GM12878 (cell line): Measurements from ENCODE around the gene ZNF530. TPM values are rescaled to one million over a fixed set of nuclear protein-coding genes. Genes with fewer than 3 reads are reported as not detected.

ENCODE experiments used
- ATAC-seq: fragments of 200-7000 bp; cut with Tn5 transposase; 3 replicates; pipeline ENCODE4 v1.9.1; 2020; ENCODE audit warnings: mild to moderate bottlenecking, moderate library complexity
- BruUV-seq: library from RNA; stranded (reverse); fragments of 400-500 nt; replicated peaks from 2 replicates; lab custom pipeline; 2021; lab: Mats Ljungman, UMichigan
- CTCF ChIA-PET: fragments of 300-600 bp; sonication (Branson Sonifier 250); formaldehyde crosslinking; extraction: SDS; loops from one replicate; lab custom pipeline; 2021; ENCODE audit warnings: inconsistent platforms; lab: Yijun Ruan, JAX
- POLR2A ChIA-PET: fragments of 350-600 bp; formaldehyde crosslinking; extraction: SDS; loops from one replicate; lab custom pipeline; 2021; ENCODE audit warnings: inconsistent platforms; lab: Charles Lee
- RAD21 ChIA-PET: fragments of 300-600 bp; sonication (Branson Sonifier 250); formaldehyde crosslinking; loops from one replicate; lab custom pipeline; 2023; ENCODE audit warnings: antibody characterized with exemption; ENCODE audit not compliant: unreplicated experiment; lab: Charles Lee
- SMC1A ChIA-PET: fragments of 300-600 bp; sonication (Branson Sonifier 250); formaldehyde crosslinking; loops from one replicate; lab custom pipeline; 2023; ENCODE audit not compliant: unreplicated experiment, uncharacterized antibody; lab: Charles Lee
- DNase-seq: peaks from one replicate; pipeline ENCODE4 v3.0.0-alpha.2; 2011; ENCODE audit warnings: low read depth, low spot score
- FAIRE-seq: peaks from 3 replicates; lab custom pipeline; 2011; peaks lifted over from hg19 to GRCh38; lab: Jason Lieb, UNC
- H2AFZ ChIP-seq: 2 replicates; pipeline ENCODE4 v1.6.0; 2011; ENCODE audit warnings: low read depth, low read length, control low read depth; ENCODE audit not compliant: control insufficient read depth
- H3K27ac ChIP-seq: 2 replicates; pipeline ENCODE4 v1.5.1; 2011; ENCODE audit warnings: control low read depth; ENCODE audit not compliant: control insufficient read depth, insufficient read depth
- H3K27me3 ChIP-seq, 2 experiments: replicated peaks in 1 of 2; 2 replicates each; pipeline versions ENCODE4 v1.6.0 to v1.6.1; 2011; ENCODE audit warnings: low read length in 1 of 2; ENCODE audit not compliant: control insufficient read depth in 2 of 2, insufficient read depth in 2 of 2
- H3K36me3 ChIP-seq, 2 experiments: 2 replicates each; pipeline ENCODE4 v1.5.1; 2011; ENCODE audit warnings: low read length in 1 of 2; ENCODE audit not compliant: control insufficient read depth in 2 of 2, insufficient read depth in 2 of 2
- H3K4me1 ChIP-seq: 2 replicates; pipeline ENCODE4 v1.6.1; 2011; ENCODE audit warnings: mild to moderate bottlenecking, low read length, moderate library complexity, mixed read lengths; ENCODE audit not compliant: control insufficient read depth, insufficient read depth
- H3K4me2 ChIP-seq: 2 replicates; pipeline ENCODE4 v1.6.0; 2011; ENCODE audit warnings: control low read depth; ENCODE audit not compliant: control insufficient read depth, insufficient read depth
- H3K4me3 ChIP-seq: fragments of 200-600 bp; sonication (generic); 2 replicates; pipeline ENCODE4 v1.5.1; 2016
- H3K79me2 ChIP-seq: 2 replicates; pipeline ENCODE4 v1.6.0; 2011; ENCODE audit warnings: low read length; ENCODE audit not compliant: control insufficient read depth, insufficient read depth
- H3K9ac ChIP-seq: 2 replicates; pipeline ENCODE4 v1.8.0; 2011; ENCODE audit warnings: low read length, control low read depth, mixed read lengths; ENCODE audit not compliant: control insufficient read depth, insufficient read depth
- H3K9me3 ChIP-seq: replicated peaks from 3 replicates; pipeline ENCODE4 v1.5.1; 2011; ENCODE audit warnings: mild to moderate bottlenecking, low read length; ENCODE audit not compliant: control insufficient read depth, insufficient read depth
- H4K20me1 ChIP-seq: 2 replicates; pipeline ENCODE4 v1.6.0; 2011; ENCODE audit not compliant: control insufficient read depth, insufficient read depth
- EZH2 ChIP-seq: IDR thresholded peaks from 2 replicates; pipeline ENCODE4 v1.6.1; 2012; ENCODE audit warnings: low read depth, mild to moderate bottlenecking, control low read depth, inconsistent platforms, low read length, borderline replicate concordance; ENCODE audit not compliant: control insufficient read depth
- KAT2A ChIP-seq: conservative IDR thresholded peaks from 2 replicates; pipeline ENCODE4 v1.6.1; 2011; ENCODE audit warnings: low read depth, low read length; ENCODE audit not compliant: control insufficient read depth
- MEF2A ChIP-seq: IDR thresholded peaks from 2 replicates; pipeline ENCODE4 v1.6.1; 2011; ENCODE audit warnings: low read depth, mild to moderate bottlenecking, low read length, moderate library complexity; ENCODE audit not compliant: insufficient read depth
- NR2C1 ChIP-seq: fragments of 450-650 bp; IDR thresholded peaks from 2 replicates; pipeline ENCODE4 v1.6.1; 2017; ENCODE audit warnings: antibody characterized with exemption, mild to moderate bottlenecking, moderate library complexity
- SIN3A ChIP-seq: IDR thresholded peaks from 2 replicates; pipeline ENCODE4 v1.6.1; 2012; ENCODE audit warnings: low read depth, low read length, improper control_type of control experiment
- SMARCA5 ChIP-seq: fragments of 450-650 bp; IDR thresholded peaks from 2 replicates; pipeline ENCODE4 v1.6.1; 2017; ENCODE audit warnings: mild to moderate bottlenecking
- SRF ChIP-seq, 2 experiments: IDR thresholded peaks; 2 replicates each; pipeline ENCODE4 v1.6.1; 2011; ENCODE audit warnings: low read depth in 2 of 2, low read length in 2 of 2, mild to moderate bottlenecking in 1 of 2, moderate library complexity in 1 of 2
- USF2 ChIP-seq: IDR thresholded peaks from 2 replicates; pipeline ENCODE4 v1.6.1; 2011; ENCODE audit warnings: low read depth, low read length, improper control_type of control experiment, borderline replicate concordance
- YBX1 ChIP-seq: fragments of 450-650 bp; IDR thresholded peaks from 2 replicates; pipeline ENCODE4 v1.6.1; 2016; ENCODE audit warnings: antibody characterized with exemption
- ZSCAN29 ChIP-seq: fragments of 450-650 bp; IDR thresholded peaks from 2 replicates; pipeline ENCODE4 v1.6.1; 2017; ENCODE audit warnings: mild to moderate bottlenecking, moderate library complexity
- WGBS: methylation state at CpG from one replicate; pipeline ENCODE4 v1.1.6; 2016; ENCODE audit warnings: low lambda C conversion rate; ENCODE audit not compliant: insufficient replicate concordance, insufficient coverage; ENCODE audit errors: missing lambda C conversion rate; 5-methylcytosine and 5-hydroxymethylcytosine counted together
- in situ Hi-C: fragments of 300-500 bp; cut with MboI; formaldehyde crosslinking; loops from 9 replicates; pipeline ENCODE4 v1.14.3; 2018; ENCODE audit warnings: mixed read lengths
- intact Hi-C: fragments of 100-400 bp; cut with micrococcal nuclease; formaldehyde crosslinking; loops from one replicate; pipeline ENCODE4 v1.14.2; 2022; ENCODE audit not compliant: unreplicated experiment
- polyA plus RNA-seq, 11 experiments: library from polyadenylated mRNA; depleted of rRNA in 4 of 11; unstranded in 6 of 11; stranded (reverse) in 5 of 11; fragments of >200 nt; fragmentation: Nextera tagmentation in 4 of 11; fragmentation: Illumina TruSeq in 1 of 11; extraction: Ambion mirVana in 4 of 11; extraction: Trizol in 1 of 11; gene quantifications; 1 replicate in 1 of 11; 2 replicates in 10 of 11; pipeline versions ENCODE4 v1.2.1 to v1.2.3, GENCODE V29; 2011 to 2016; ENCODE audit warnings: inconsistent platforms in 2 of 11, missing spikeins in 2 of 11, low read depth in 1 of 11
- total RNA-seq, 4 experiments: library from RNA; depleted of rRNA in 3 of 4; stranded (reverse); fragments of >200 nt in 3 of 4; fragmentation: Illumina TruSeq in 1 of 4; extraction: Trizol in 1 of 4; gene quantifications; 2 replicates each; pipeline versions ENCODE4 v1.2.1 to v1.2.3, GENCODE V29; 2013 to 2021

The ZNF530 gene
- total and polyA plus RNA-seq, 10 of the 15 experiments (the other 5 are each of a cell fraction or from before 2014, with no cell fraction given), result 1.9 to 9.3 (median 6.6) TPM

- intact Hi-C loops (no loop called here), in situ Hi-C loops (no loop called here)
- H3K36me3 ChIP-seq, result peaks cover 12 to 24% of the 10 kb centered on the region in 2 experiments
- no peaks in the 10 kb centered on the region for H4K20me1 ChIP-seq
- ChIA-PET SMC1A (no interaction called here), POLR2A (no interaction called here), RAD21 (no interaction called here), CTCF (no interaction called here)
- H3K9ac ChIP-seq, result no peak overlapping the region
- no TSS peak for BruUV-seq
- peaks cover 18% of the 10 kb centered on the region for H3K9me3 ChIP-seq
- no peaks in the 10 kb centered on the region for H3K4me1 ChIP-seq
- no peak overlapping the region for H3K4me3 ChIP-seq
- no peak overlapping the region for H3K4me2 ChIP-seq
- H2AFZ ChIP-seq, result no peak overlapping the region
- ATAC-seq (no peak), DNase-seq (no peak), FAIRE-seq (no peak)
- 100% methylated on average over 2 of the region's 2 CpGs for WGBS
- no peaks in the 10 kb centered on the region for H3K79me2 ChIP-seq
- no peaks in the 10 kb centered on the region for H3K27me3 ChIP-seq
- TF ChIP-seq NR2C1, result no peak
- TF ChIP-seq ZSCAN29, result no peak
- no peak for TF ChIP-seq USF2
- TF ChIP-seq SIN3A, result no peak
- TF ChIP-seq SMARCA5, result no peak
- H3K27ac ChIP-seq, result no peak overlapping the region
Observed at GRCh38 chr19:57552432-57552831, 47.3 kb upstream of the ZNF530 start.

GRCh38 chr19:57557659-57558058, 42.0 kb upstream of the ZNF530 start:
- in situ Hi-C loops (no loop called here), intact Hi-C loops (no loop called here)
- H3K4me1 ChIP-seq, result no peaks in the 10 kb centered on the region
- H3K9me3 ChIP-seq, result peaks cover 8% of the 10 kb centered on the region; the same call in 2 of the 3 replicates
- BruUV-seq, result no TSS peak
- 97% methylated on average over 5 of the region's 5 CpGs for WGBS
- H3K36me3 ChIP-seq, result peaks cover under 1 to 3% of the 10 kb centered on the region in 2 experiments; a peak in 3 of 4 replicates
- H4K20me1 ChIP-seq, result no peaks in the 10 kb centered on the region
- ChIA-PET SMC1A (interaction anchor here (1.0 kb wide), 1 partner anchor 56 kb away, joined by 3 read pairs; the partner anchor contains the start of gene ZNF134), POLR2A (no interaction called here), RAD21 (no interaction called here), CTCF (interaction anchor here (1.0 kb wide), 2 partner anchors 16 to 150 kb away, joined by 3 read pairs; no protein-coding TSS in a partner anchor)
- no peak for TF ChIP-seq MEF2A
- TF ChIP-seq YBX1, result no peak
- no peak for TF ChIP-seq SRF (IDR thresholded peaks at IDR 0.05; ENCODE audit: low read depth in 2 of 2, low read length in 2 of 2)
- TF ChIP-seq KAT2A, result no peak
- no peak for TF ChIP-seq EZH2
- H3K79me2 ChIP-seq, result peaks cover 12% of the 10 kb centered on the region
- H3K9ac ChIP-seq, result no peak overlapping the region
- H3K27ac ChIP-seq, result no peak overlapping the region
- no peak for FAIRE-seq
- no peak for ATAC-seq
- no peak overlapping the region for H3K4me2 ChIP-seq
- DNase-seq, result no peak
- no peak overlapping the region for H3K4me3 ChIP-seq
- H3K27me3 ChIP-seq, result no peaks in the 10 kb centered on the region
- no peak overlapping the region for H2AFZ ChIP-seq
